GM18867 (cell line): ENCODE results near the gene ZNF746.
A peak's percentile ranks its signal among the peaks of the same experiment; 100 is the strongest.

Experiments
- ATAC-seq: cut with Tn5 transposase; IDR thresholded peaks from one replicate; pipeline ENCODE4 v1.9.1; 2021; ENCODE audit warnings: mild to moderate bottlenecking, moderate library complexity; ENCODE audit not compliant: unreplicated experiment

Gene ZNF746

DNA sequence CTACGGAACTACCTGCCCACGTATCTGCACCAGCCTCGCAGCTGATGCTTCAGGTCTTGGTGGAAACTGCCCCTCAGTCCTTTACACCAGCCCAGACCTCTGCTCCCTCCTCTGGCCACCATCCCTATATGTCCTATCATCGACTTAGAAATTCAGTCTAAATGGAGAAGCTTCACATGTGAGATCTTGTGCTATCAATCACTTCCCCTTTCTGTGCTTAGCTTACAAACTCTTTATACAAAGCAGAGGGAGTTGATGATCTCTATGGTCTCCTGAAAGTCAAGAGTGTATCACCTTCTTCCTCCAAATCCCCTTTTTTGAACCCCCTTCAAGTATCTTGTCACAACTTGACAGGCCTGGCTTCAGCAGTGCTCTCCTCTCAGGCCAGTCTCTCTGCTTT, 67.4 kb downstream of the ZNF746 start:
- ATAC-seq = no peak

DNA sequence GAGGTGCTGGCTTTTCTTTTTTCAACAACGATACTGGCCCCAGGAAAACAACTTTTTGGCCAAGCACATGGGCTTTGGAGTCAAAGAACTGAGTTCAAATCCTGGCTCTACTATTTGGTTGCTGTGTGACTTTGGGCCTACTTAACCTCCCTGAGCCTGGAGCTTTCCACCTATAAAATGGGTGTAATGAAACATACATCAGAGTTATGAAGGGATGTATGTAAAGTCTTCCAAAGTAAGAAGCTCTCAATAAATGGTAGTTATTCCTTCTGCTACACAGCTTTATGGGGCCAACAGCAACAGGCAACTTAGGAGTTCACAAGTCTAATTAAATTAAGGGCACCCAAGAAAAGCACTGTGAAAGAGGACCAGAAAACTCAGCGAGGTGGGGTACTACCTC, 69.7 kb downstream of the ZNF746 start:
- ATAC-seq = no peak

DNA sequence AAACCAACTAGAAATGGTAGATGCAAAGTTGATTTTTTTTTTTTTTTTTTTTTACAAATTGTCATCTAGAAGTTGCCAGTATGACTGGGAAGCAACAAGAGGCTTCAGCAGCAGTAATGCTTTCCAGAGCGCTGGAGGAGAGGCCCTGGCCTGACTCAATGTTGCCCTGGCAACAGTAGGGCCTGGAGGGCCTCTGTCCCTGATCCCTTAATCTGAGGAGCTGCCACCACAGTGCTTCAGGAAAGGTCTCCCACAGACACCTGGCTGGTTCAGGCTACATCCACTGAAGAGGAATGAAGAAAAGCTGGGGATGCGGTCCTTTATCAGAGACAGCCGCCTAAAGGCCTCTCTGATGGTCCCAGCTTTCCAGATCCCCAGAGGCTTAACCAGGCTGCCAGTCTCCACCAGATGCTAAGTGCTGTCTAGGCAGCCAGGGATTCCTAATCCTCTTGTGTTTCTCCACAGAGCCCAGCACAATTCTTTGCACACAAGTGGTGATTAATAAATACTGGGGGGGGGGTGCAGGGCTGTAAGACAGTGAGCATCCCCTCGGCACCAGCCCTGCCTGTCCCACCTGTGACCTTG, 70.4 kb downstream of the ZNF746 start:
- no peak for ATAC-seq

DNA sequence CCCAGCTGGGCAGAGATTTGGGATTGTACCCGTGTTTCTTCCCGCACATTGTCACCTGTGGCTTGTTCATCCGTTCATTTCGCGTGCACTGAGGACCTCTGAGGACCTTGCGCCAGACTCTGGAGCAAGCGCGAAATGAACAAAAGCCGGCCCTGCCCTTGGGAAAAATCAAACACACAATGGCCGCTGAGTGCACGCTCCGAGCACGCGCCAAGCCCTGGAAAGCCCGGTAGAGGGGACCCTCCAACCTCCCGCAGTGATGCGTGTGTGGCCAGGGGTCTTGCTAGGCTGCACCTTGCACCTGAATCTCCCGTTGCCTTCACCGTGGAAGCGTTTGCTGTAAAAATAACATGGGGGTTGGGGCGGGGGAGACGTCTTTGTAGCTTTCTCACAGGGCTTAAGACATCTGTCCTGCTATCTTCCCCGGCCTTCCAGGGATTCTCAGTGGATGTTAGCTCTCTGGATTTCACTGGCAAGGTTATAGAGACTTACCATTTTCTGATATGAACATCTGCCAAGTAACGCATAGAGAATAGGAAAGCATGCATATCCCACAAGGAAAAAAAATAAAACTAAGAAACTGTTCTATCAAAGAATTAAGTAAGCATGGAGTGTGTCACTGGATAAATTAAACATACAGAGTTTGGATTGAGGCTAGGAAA, 74.0 kb downstream of the ZNF746 start:
- no peak for ATAC-seq

DNA sequence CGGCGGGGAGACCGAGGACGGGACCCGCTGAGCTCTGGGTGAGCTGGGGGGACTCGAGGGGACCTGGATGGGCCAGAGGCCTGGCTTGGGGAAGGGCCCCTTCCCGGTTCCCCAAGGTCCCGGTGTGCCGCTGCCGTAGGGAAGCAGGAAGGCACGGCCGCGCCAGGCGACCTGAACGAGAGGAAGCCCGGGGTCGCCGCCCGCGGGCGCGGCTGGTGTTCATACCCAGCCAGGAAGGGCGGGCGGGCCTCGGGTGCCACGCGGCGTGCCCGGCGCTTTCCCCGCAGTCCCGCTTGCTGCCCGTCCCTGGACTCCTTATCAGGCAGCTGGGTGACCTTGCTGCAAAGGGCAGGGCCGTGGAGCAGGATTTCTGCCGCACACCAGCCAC, 74.7 kb downstream of the ZNF746 start:
- peak; percentile 11 for ATAC-seq
